WTC11 (cell line): ENCODE data around the gene TRDMT1. TPM values are rescaled to one million over a fixed set of nuclear protein-coding genes. Genes with fewer than 3 reads are reported as not detected.

ENCODE experiments used
- ATAC-seq: fragments of 200-7000 bp; cut with Tn5 transposase; 2 replicates; pipeline ENCODE4 v1.10.0; 2021; ENCODE audit warnings: mild to moderate bottlenecking, moderate library complexity
- CTCF ChIA-PET: fragments of 300-600 bp; sonication (Branson Sonifier 250); formaldehyde crosslinking; loops from one replicate; lab custom pipeline; 2021; ENCODE audit warnings: antibody characterized with exemption; lab: Charles Lee
- POLR2A ChIA-PET: fragments of 350-600 bp; sonication (Branson Sonifier 250); formaldehyde crosslinking; loops from one replicate; lab custom pipeline; 2021; ENCODE audit warnings: antibody characterized with exemption; lab: Charles Lee
- DNase-seq: peaks from one replicate; pipeline ENCODE4 v3.0.0; 2021; ENCODE audit warnings: low spot score
- H3K27ac Mint-ChIP-seq: 2 replicates; pipeline ENCODE4 v1.8.0; 2021; ENCODE audit warnings: mixed read lengths
- H3K27me3 Mint-ChIP-seq: 2 replicates; pipeline ENCODE4 v1.8.0; 2021; ENCODE audit warnings: low read depth, mild to moderate bottlenecking, moderate library complexity, mixed read lengths
- H3K36me3 Mint-ChIP-seq: 2 replicates; pipeline ENCODE4 v1.8.0; 2021; ENCODE audit warnings: mixed read lengths
- H3K4me1 Mint-ChIP-seq: 2 replicates; pipeline ENCODE4 v1.8.0; 2022; ENCODE audit warnings: mixed read lengths
- H3K4me3 Mint-ChIP-seq: 2 replicates; pipeline ENCODE4 v1.8.0; 2021; ENCODE audit warnings: mild to moderate bottlenecking, moderate library complexity, mixed read lengths
- H3K9me3 Mint-ChIP-seq: 2 replicates; pipeline ENCODE4 v1.8.0; 2021; ENCODE audit warnings: mixed read lengths
- AR ChIP-seq: fragments of 250-450 bp; sonication (Bioruptor Pico); IDR thresholded peaks from 2 replicates; pipeline ENCODE4 v1.9.0; 2021; ENCODE audit warnings: mild to moderate bottlenecking
- ETV6 ChIP-seq: sonication (generic); formaldehyde crosslinking; IDR thresholded peaks from 2 replicates; pipeline ENCODE4 v1.8.1; 2022; ENCODE audit warnings: mild to moderate bottlenecking, missing genetic modification reagents
- FOXJ3 ChIP-seq: sonication (generic); formaldehyde crosslinking; IDR thresholded peaks from 2 replicates; pipeline ENCODE4 v1.9.0; 2021; ENCODE audit warnings: missing genetic modification reagents, mild to moderate bottlenecking, borderline replicate concordance
- FOXP4 ChIP-seq: sonication (generic); formaldehyde crosslinking; IDR thresholded peaks from 2 replicates; pipeline ENCODE4 v1.8.0; 2022; ENCODE audit warnings: mild to moderate bottlenecking, missing genetic modification reagents
- GTF2I ChIP-seq: fragments of 250-450 bp; sonication (Bioruptor Pico); conservative IDR thresholded peaks from 2 replicates; pipeline ENCODE4 v1.4.0; 2021; ENCODE audit warnings: mild to moderate bottlenecking
- HMGA2 ChIP-seq: fragments of 250-450 bp; sonication (Bioruptor Pico); IDR thresholded peaks from 2 replicates; pipeline ENCODE4 v1.4.0; 2021; ENCODE audit warnings: mild to moderate bottlenecking, moderate library complexity
- IRF2 ChIP-seq: sonication (generic); formaldehyde crosslinking; IDR thresholded peaks from 2 replicates; pipeline ENCODE4 v1.8.0; 2022; ENCODE audit warnings: low read depth, missing genetic modification reagents, borderline replicate concordance
- JAZF1 ChIP-seq: fragments of 250-450 bp; sonication (Bioruptor Pico); IDR thresholded peaks from 2 replicates; pipeline ENCODE4 v1.9.0; 2021; ENCODE audit warnings: moderate library complexity, mild to moderate bottlenecking, inconsistent platforms
- NFATC4 ChIP-seq: fragments of 250-450 bp; sonication (Bioruptor Pico); IDR thresholded peaks from 2 replicates; pipeline ENCODE4 v1.9.0; 2021; ENCODE audit warnings: mild to moderate bottlenecking
- NR1H2 ChIP-seq: sonication (generic); formaldehyde crosslinking; IDR thresholded peaks from 2 replicates; pipeline ENCODE4 v1.9.0; 2021; ENCODE audit warnings: mild to moderate bottlenecking, moderate library complexity, missing genetic modification reagents
- OVOL2 ChIP-seq: fragments of 250-450 bp; sonication (Bioruptor Pico); IDR thresholded peaks from 2 replicates; pipeline ENCODE4 v1.9.0; 2021; ENCODE audit warnings: mild to moderate bottlenecking, borderline replicate concordance
- PRDM15 ChIP-seq: sonication (generic); formaldehyde crosslinking; IDR thresholded peaks from 2 replicates; pipeline ENCODE4 v1.8.0; 2022; ENCODE audit warnings: missing genetic modification reagents
- RELA ChIP-seq: sonication (generic); formaldehyde crosslinking; IDR thresholded peaks from 2 replicates; pipeline ENCODE4 v1.8.1; 2022; ENCODE audit warnings: missing genetic modification reagents, mild to moderate bottlenecking, borderline replicate concordance
- RORB ChIP-seq: fragments of 250-450 bp; sonication (Bioruptor Pico); IDR thresholded peaks from 2 replicates; pipeline ENCODE4 v1.9.0; 2021; ENCODE audit warnings: mild to moderate bottlenecking
- SP1 ChIP-seq: sonication (generic); formaldehyde crosslinking; conservative IDR thresholded peaks from 2 replicates; pipeline ENCODE4 v1.8.1; 2022; ENCODE audit warnings: missing genetic modification reagents
- TEAD4 ChIP-seq: sonication (generic); formaldehyde crosslinking; IDR thresholded peaks from 2 replicates; pipeline ENCODE4 v1.8.0; 2022; ENCODE audit warnings: mild to moderate bottlenecking, missing genetic modification reagents
- ZNF138 ChIP-seq: sonication (generic); formaldehyde crosslinking; conservative IDR thresholded peaks from 2 replicates; pipeline ENCODE4 v1.8.1; 2022; ENCODE audit warnings: mild to moderate bottlenecking, moderate library complexity, missing genetic modification reagents
- ZNF671 ChIP-seq: fragments of 250-450 bp; sonication (Bioruptor Pico); IDR thresholded peaks from 2 replicates; pipeline ENCODE4 v1.8.0; 2021; ENCODE audit warnings: mild to moderate bottlenecking
- total RNA-seq: library from RNA; stranded (reverse); gene quantifications from 3 replicates; pipeline ENCODE4 v1.2.3, GENCODE V29; 2021
- TF ChIP-seq, protein P1 (sequence below): fragments of 250-450 bp; sonication (Bioruptor Pico); IDR thresholded peaks from 2 replicates; pipeline ENCODE4 v1.9.0; 2021; ENCODE audit warnings: mild to moderate bottlenecking
- TF ChIP-seq, protein P2 (sequence below): sonication (generic); formaldehyde crosslinking; IDR thresholded peaks from 2 replicates; pipeline ENCODE4 v1.8.0; 2023; ENCODE audit warnings: missing genetic modification reagents, mild to moderate bottlenecking, borderline replicate concordance

Gene TRDMT1
- total RNA-seq, 1 experiment from 2014 or later: 11.7 TPM

- ATAC-seq: no peak
- no peaks in the 10 kb centered on the region for H3K9me3 Mint-ChIP-seq
- TF ChIP-seq, protein P1, sequence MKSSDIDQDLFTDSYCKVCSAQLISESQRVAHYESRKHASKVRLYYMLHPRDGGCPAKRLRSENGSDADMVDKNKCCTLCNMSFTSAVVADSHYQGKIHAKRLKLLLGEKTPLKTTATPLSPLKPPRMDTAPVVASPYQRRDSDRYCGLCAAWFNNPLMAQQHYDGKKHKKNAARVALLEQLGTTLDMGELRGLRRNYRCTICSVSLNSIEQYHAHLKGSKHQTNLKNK (CRISPR knock-in tag): no peak
- no peak for TF ChIP-seq FOXP4 (CRISPR knock-in tag)
- no peak for TF ChIP-seq IRF2 (CRISPR knock-in tag)
- TF ChIP-seq FOXJ3: no peak
- no peak for TF ChIP-seq ZNF138
- TF ChIP-seq ETV6 (CRISPR knock-in tag): no peak
- TF ChIP-seq RELA (CRISPR knock-in tag): no peak
- TF ChIP-seq HMGA2 (CRISPR knock-in tag): no peak
- TF ChIP-seq AR (CRISPR knock-in tag): no peak
- TF ChIP-seq RORB (CRISPR knock-in tag): no peak
- no peak for TF ChIP-seq JAZF1 (CRISPR knock-in tag)
- no peak for TF ChIP-seq PRDM15 (CRISPR knock-in tag)
- no peak for TF ChIP-seq NFATC4 (CRISPR knock-in tag)
- TF ChIP-seq, protein P2, sequence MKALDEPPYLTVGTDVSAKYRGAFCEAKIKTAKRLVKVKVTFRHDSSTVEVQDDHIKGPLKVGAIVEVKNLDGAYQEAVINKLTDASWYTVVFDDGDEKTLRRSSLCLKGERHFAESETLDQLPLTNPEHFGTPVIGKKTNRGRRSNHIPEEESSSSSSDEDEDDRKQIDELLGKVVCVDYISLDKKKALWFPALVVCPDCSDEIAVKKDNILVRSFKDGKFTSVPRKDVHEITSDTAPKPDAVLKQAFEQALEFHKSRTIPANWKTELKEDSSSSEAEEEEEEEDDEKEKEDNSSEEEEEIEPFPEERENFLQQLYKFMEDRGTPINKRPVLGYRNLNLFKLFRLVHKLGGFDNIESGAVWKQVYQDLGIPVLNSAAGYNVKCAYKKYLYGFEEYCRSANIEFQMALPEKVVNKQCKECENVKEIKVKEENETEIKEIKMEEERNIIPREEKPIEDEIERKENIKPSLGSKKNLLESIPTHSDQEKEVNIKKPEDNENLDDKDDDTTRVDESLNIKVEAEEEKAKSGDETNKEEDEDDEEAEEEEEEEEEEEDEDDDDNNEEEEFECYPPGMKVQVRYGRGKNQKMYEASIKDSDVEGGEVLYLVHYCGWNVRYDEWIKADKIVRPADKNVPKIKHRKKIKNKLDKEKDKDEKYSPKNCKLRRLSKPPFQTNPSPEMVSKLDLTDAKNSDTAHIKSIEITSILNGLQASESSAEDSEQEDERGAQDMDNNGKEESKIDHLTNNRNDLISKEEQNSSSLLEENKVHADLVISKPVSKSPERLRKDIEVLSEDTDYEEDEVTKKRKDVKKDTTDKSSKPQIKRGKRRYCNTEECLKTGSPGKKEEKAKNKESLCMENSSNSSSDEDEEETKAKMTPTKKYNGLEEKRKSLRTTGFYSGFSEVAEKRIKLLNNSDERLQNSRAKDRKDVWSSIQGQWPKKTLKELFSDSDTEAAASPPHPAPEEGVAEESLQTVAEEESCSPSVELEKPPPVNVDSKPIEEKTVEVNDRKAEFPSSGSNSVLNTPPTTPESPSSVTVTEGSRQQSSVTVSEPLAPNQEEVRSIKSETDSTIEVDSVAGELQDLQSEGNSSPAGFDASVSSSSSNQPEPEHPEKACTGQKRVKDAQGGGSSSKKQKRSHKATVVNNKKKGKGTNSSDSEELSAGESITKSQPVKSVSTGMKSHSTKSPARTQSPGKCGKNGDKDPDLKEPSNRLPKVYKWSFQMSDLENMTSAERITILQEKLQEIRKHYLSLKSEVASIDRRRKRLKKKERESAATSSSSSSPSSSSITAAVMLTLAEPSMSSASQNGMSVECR (CRISPR knock-in tag): no peak
- no peak for TF ChIP-seq SP1 (CRISPR knock-in tag)
- no peak for TF ChIP-seq NR1H2 (CRISPR knock-in tag)
- no peak for TF ChIP-seq OVOL2 (CRISPR knock-in tag)
- TF ChIP-seq ZNF671: no peak
- TF ChIP-seq GTF2I (CRISPR knock-in tag): no peak
- no peak for TF ChIP-seq TEAD4 (CRISPR knock-in tag)
- H3K27ac Mint-ChIP-seq: no peak overlapping the region
- DNase-seq: no peak
- no peaks in the 10 kb centered on the region for H3K36me3 Mint-ChIP-seq
- peaks cover 5% of the 10 kb centered on the region for H3K4me1 Mint-ChIP-seq
- CTCF ChIA-PET: no interaction called here
- no peaks in the 10 kb centered on the region for H3K27me3 Mint-ChIP-seq
- POLR2A ChIA-PET: interaction anchor here (1.1 kb wide), 1 partner anchor 25 kb away, joined by 3 read pairs; no protein-coding TSS in a partner anchor
- no peak overlapping the region for H3K4me3 Mint-ChIP-seq
Observed at GRCh38 chr10:17144032-17144431, 57.4 kb downstream of the TRDMT1 start.
